H1 (cell line): ENCODE results near the gene SNRPE.

Experiments used
- ATF3 ChIP-seq: IDR thresholded peaks from 2 replicates; pipeline ENCODE4 v1.6.1; 2011; ENCODE audit warnings: low read depth, mild to moderate bottlenecking, low read length; ENCODE audit not compliant: insufficient read depth
- BRCA1 ChIP-seq: IDR thresholded peaks from 2 replicates; pipeline ENCODE4 v1.6.1; 2012; ENCODE audit warnings: low read depth, low read length, improper control_type of control experiment
- CBX5 ChIP-seq: fragments of 300-800, 300-1000 bp; sonication (generic); IDR thresholded peaks from 2 replicates; pipeline ENCODE4 v1.7.1; 2016; ENCODE audit warnings: antibody characterized with exemption, low read length, low read depth
- CEBPB ChIP-seq: IDR thresholded peaks from 2 replicates; pipeline ENCODE4 v1.6.1; 2012; ENCODE audit warnings: low read depth, low read length
- CHD1 ChIP-seq: IDR thresholded peaks from 2 replicates; pipeline ENCODE4 v1.6.1; 2012; ENCODE audit warnings: low read depth, low read length, improper control_type of control experiment
- CREB1 ChIP-seq: IDR thresholded peaks from 2 replicates; pipeline ENCODE4 v1.6.1; 2012; ENCODE audit warnings: inconsistent platforms
- EZH2 ChIP-seq: fragments of 200-600 bp; sonication (generic); IDR thresholded peaks from 2 replicates; pipeline ENCODE4 v1.7.1; 2012; ENCODE audit warnings: low read depth, mild to moderate bottlenecking, moderate library complexity, low read length, inconsistent platforms; ENCODE audit not compliant: severe bottlenecking
- KDM1A ChIP-seq: fragments of 200-600, 300-600 bp; sonication (generic); IDR thresholded peaks from 2 replicates; pipeline ENCODE4 v1.7.1; 2016; ENCODE audit warnings: mild to moderate bottlenecking, low read length, borderline replicate concordance
- RFX5 ChIP-seq: IDR thresholded peaks from 2 replicates; pipeline ENCODE4 v1.6.1; 2011; ENCODE audit warnings: low read depth, low read length, improper control_type of control experiment, borderline replicate concordance
- SIX5 ChIP-seq: IDR thresholded peaks from 2 replicates; pipeline ENCODE4 v1.6.1; 2011; ENCODE audit warnings: mild to moderate bottlenecking, low read depth, low read length
- TAF1 ChIP-seq: IDR thresholded peaks from 2 replicates; pipeline ENCODE4 v1.6.1; 2011; ENCODE audit warnings: mild to moderate bottlenecking, low read depth, low read length
- YY1 ChIP-seq: IDR thresholded peaks from 2 replicates; pipeline ENCODE4 v1.6.1; 2011; ENCODE audit warnings: low read depth, mild to moderate bottlenecking, low read length
- TF ChIP-seq, protein P1 (sequence below), 3 experiments: IDR thresholded peaks; 1 replicate in 2 of 3; 2 replicates in 1 of 3; pipeline versions ENCODE4 v1.5.1 to v1.6.1; 2011; ENCODE audit warnings: low read length in 3 of 3, mild to moderate bottlenecking in 3 of 3, inconsistent platforms in 2 of 3, low read depth in 1 of 3, moderate library complexity in 1 of 3; ENCODE audit not compliant: insufficient read depth in 1 of 3; ENCODE audit errors: control extremely low read depth in 1 of 3

DNA sequence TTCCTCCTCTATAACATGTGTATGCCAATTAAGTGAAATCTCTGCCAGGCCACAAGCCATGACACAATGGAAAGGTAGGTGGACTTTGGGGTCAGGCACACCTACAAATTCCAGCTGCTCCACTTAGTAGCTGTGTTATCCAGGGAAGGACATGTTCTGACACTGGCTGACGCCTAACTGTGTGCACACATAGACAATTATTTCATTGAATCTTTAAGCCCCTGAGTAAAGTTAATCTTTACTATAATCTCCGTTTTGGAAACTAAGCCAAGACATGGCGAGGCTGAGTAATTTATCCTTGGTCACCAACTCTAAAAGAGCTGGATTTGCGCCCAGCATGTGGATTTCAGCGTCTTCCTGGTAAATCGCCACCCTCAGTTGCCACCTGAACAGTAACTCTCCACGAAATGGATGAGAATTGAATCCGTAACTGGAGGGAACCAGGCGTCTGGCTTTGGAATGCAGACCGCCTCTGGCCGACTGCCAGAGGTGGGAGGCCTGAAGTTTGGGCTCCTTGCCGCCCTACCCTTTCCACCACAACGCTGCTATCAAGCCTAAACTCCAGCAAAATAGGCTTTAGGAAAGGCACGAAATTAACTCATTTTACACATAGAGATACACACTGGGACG, 888 bp upstream of the SNRPE start:
- TF ChIP-seq, protein P1, sequence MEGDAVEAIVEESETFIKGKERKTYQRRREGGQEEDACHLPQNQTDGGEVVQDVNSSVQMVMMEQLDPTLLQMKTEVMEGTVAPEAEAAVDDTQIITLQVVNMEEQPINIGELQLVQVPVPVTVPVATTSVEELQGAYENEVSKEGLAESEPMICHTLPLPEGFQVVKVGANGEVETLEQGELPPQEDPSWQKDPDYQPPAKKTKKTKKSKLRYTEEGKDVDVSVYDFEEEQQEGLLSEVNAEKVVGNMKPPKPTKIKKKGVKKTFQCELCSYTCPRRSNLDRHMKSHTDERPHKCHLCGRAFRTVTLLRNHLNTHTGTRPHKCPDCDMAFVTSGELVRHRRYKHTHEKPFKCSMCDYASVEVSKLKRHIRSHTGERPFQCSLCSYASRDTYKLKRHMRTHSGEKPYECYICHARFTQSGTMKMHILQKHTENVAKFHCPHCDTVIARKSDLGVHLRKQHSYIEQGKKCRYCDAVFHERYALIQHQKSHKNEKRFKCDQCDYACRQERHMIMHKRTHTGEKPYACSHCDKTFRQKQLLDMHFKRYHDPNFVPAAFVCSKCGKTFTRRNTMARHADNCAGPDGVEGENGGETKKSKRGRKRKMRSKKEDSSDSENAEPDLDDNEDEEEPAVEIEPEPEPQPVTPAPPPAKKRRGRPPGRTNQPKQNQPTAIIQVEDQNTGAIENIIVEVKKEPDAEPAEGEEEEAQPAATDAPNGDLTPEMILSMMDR (IDR thresholded peaks at IDR 0.05; ENCODE audit: control extremely low read depth in 1 of 3, insufficient read depth in 1 of 3, low read depth in 1 of 3, low read length in 3 of 3): no peak
- TF ChIP-seq YY1 (no peak), KDM1A (no peak), SIX5 (no peak), ATF3 (no peak), RFX5 (no peak), CREB1 (no peak), TAF1 (no peak), CBX5 (no peak), BRCA1 (no peak), CHD1 (no peak), CEBPB (no peak), EZH2 (no peak)
